RCC 7860 (cell line): ENCODE data around the gene TSSK2.
"Not testable (repeated sequence)": the region's sequence is repeated elsewhere in the genome, so short reads cannot be mapped to it uniquely, and the experiment has no call there.

Experiments used
- DNase-seq: peaks from one replicate; pipeline ENCODE4 v3.0.0-alpha.2; 2015; ENCODE audit warnings: low spot score
- FAIRE-seq: peaks from 2 replicates; lab custom pipeline; 2012; peaks lifted over from hg19 to GRCh38; lab: Jason Lieb, UNC

Gene TSSK2

GRCh38 chr22:19138217-19139000, 7.3 kb downstream of the TSSK2 start:
- FAIRE-seq (no peak), DNase-seq (no peak)

DNA sequence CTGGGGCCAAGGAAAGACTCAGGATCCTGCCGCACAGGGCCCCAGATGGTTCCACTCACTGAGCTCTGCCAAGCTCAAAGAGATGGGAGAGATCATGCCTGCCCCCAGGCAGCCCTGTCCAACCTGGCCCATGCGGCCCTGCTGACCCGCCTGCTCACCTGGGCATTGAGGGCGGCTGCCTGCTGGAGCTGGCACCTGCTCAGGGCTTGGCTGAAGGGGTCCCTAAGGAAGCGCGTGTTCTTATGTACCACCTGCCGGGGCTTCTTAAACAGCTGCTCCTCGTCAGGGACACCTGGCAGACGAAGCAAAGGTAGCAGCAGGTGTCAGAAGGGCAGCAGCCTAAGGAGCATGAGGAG, 7.9 kb downstream of the TSSK2 start:
- DNase-seq (no peak), FAIRE-seq (no peak)

DNA sequence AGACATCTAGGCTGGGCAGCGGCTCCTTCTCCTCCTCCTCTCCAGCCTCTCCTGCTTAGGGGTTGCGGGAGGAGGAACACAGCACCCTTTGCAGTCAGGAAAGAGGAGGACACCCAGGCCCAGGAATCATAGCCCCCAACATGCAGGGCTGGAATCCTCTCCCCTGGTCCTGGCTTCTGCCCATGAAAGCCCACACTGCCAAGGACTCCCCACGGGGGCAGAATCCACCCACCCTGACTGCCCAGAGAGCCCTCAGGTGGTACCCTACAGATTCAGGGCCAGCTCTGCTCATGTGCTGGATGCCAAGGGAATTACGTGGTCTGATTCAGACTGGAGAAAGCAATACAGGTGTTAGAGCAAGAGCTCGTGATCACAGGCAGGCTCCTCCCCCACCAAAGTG, 8.9 kb downstream of the TSSK2 start:
- no peak for DNase-seq
- FAIRE-seq = no peak

DNA sequence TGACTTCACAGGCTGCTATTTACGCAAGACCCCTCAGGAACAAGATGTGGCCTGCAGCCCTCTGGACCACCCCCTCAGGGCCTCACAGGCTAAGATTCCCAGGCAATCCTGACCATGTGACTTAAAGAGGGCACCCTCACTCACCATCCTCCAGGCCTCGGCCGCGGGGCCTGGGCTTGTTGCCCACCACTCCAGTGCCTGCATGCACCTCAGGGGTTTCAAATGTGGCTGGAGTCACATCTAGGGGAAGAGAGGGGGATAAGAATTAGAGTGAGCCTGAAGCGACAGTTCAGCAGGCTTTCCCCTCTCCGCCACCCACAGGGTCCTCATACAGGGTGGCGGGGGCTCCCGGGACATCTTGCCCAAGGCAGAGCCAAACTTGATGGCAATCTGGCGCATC, 11.3 kb downstream of the TSSK2 start:
- no peak for FAIRE-seq
- no peak for DNase-seq

- no peak for FAIRE-seq
- DNase-seq = no peak
Measured at GRCh38 chr22:19143212-19143611, 12.1 kb downstream of the TSSK2 start.

GRCh38 chr22:19143967-19144400, 12.9 kb downstream of the TSSK2 start:
- no peak for DNase-seq
- FAIRE-seq = no peak

DNA sequence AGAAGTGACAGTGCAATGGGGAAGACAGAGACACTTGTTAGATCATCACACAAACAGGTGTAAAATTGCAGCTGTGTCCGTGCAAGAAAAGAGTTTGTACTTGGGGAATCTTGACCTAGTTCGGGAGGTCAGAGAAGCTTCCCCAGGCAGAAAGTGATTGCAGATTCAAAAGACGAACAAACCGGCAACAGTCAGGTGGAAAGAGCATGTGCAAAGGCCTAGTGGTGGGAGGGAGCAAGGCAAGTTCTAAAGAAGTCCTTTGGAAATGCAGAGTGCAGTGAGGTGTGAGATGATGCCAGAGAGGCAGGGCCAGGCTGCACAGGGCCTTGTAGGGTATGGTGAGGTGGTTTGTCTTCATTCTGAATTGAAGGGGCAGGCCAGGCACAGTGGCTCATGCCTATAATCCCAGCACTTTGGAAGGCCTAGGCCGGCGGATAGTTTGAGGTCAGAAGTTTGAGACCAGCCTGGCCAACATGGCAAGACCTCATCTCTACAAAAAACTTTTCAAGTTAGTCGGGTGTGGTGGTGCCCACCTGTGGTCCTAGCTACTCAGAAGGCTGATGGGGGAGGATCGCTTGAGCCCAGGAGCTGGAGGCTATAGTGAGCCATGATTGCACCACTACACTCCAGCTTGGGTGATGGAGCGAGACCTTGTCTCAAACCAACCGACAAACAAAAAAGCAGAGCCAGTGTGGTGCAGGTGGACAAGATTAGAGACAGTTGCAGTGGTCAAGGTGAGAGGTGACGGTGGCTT, 15.3 kb downstream of the TSSK2 start:
- DNase-seq (no peak), FAIRE-seq (no peak)

GRCh38 chr22:19147195-19147780, 16.2 kb downstream of the TSSK2 start:
- no peak for FAIRE-seq

GRCh38 chr22:19148417-19149046, 17.4 kb downstream of the TSSK2 start:
- FAIRE-seq = no peak
- no peak for DNase-seq

More at GRCh38 chr22:19147195-19147780, 16.2 kb downstream of the TSSK2 start:
- DNase-seq = no peak

- FAIRE-seq = no peak
Measured at GRCh38 chr22:19149047-19149883, 18.2 kb downstream of the TSSK2 start.

GRCh38 chr22:19149991-19150390, 18.9 kb downstream of the TSSK2 start, which contains the start of gene GSC2:
Gene GSC2, minus strand, starts transcription at chr22:19150292. Its CDS starts 9 bp downstream, at chr22:19150283.
- no peak for DNase-seq
- no peak for FAIRE-seq

More at GRCh38 chr22:19149047-19149883, 18.2 kb downstream of the TSSK2 start:
- DNase-seq = no peak

DNA sequence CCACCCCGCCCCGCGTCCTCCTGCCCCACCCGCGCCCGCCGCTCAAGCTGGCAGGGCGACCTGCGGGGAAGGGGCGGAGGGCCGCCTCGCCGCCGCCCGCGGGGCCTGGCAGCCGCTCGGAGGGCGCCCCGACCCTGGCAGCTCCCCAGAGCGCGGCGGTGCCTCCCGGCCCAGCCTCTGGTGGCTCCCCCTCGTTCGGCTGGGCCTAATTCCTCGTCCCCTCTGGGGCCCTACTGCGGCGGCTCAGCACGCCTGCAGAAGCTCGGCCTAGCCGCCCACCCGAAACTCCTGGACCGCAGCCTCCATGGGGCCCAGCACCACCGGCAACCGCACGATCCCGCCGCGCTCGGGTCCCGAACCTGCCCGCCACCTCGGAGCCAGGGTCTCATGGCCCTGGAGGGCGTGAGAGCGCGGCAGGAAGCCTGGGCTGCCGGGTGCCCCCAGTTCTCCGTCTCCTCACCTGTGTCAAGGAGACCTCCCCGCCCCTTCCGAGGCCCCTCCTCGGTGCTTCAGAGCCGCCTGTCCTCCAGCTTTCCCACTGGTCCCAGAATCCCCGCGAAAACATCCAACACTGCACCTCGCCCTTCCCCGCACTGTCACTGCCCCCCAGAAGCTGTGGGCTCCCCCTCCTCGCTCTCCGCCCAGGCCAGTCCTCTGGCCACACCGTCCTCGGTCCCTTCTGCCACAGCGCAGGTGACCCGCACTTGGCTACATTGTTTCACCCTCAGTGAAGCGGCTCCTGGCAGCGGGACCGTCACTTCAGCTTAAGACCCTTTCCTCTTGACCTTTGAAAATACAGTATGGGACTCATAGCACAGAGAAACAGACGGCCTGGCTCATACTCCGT, 19.6 kb downstream of the TSSK2 start:
- FAIRE-seq (no peak), DNase-seq (no peak)

- no peak for DNase-seq
- FAIRE-seq = no peak
Measured at GRCh38 chr22:19151329-19152191, 20.5 kb downstream of the TSSK2 start.

DNA sequence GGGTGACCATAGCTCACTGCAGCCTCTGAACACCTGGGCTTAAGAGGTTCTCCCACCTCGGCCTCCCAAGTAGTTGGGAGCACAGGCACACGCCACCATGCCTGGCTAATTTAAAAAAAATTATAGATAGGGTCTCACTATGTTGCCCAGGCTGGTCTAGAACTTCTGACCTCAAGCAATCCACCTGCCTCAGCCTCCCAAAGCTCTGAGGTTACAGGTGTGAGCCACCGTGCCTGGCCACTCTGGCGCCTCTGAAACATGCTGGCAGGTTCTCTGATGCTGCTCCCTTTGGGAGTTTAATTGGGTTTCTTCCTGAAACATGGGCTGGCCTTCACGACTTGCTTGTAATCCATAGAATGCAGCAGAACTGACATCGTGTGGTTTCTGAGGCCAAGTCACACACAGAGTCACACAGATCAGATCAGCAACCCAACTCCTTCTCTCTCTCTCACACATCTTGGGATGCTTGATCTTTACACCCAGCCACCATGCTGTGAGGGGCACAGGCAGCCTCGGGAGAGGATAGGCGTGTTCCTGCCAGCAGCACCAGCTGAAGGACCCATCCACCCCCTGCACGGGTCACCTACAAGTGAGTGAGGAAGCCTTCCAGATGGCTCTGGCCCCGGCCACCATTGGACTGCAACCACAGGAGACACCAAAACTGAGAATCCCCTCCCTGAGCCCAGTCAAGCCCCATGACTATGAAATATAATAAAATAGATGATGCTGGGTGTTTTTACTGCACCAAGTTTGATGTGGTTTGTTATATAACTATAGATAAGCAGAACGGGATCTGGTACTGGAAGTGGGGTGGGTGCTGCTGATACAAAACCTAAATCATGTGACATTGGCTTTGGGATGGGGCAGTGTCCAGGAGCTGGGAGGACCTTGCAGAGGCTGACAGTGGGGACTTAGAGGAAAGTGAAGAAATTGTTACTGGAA, 22.1 kb downstream of the TSSK2 start:
- FAIRE-seq = no peak

DNA sequence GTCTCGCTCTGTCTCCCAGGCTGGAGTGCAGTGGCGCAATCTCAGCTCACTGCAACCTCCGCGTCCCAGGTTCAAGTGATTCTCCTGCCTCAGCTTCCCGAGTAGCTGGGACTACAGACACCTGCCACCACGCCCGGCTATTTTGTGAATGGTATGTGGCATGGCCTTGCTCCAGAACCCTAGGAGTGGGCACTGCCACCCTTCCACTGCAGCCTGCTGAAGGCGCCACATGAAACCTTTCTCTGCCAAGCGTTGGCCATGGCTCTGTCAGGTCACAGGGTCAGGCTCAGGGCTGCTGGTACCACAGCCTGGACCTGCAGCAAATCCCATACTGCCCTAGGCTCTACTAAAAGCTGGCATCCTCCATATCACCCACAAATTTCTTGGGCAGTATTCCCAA, 25.0 kb downstream of the TSSK2 start:
- DNase-seq, FAIRE-seq: not testable (repeated sequence)

More for the DNA sequence above, 22.1 kb downstream of the TSSK2 start:
- no peak for DNase-seq

DNA sequence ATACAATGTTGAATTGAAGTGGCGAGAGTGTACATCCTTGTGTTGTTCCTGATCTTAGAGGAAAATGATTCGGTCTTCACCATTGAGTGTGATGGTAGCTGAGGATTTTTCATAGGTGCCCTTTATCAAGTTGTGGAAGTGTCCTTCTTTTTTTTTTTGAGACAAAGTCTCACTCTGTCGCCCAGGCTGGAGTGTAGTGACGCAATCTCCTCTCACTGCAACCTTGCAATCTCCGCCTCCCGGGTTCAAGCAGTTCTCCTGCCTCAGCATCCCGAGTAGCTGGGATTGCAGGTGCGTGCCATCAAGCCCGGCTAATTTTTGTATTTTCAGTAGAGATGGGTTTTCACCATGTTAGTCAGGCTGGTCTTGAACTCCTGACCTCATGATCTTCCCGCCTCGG, 27.5 kb downstream of the TSSK2 start:
- DNase-seq, FAIRE-seq: not testable (repeated sequence)

DNA sequence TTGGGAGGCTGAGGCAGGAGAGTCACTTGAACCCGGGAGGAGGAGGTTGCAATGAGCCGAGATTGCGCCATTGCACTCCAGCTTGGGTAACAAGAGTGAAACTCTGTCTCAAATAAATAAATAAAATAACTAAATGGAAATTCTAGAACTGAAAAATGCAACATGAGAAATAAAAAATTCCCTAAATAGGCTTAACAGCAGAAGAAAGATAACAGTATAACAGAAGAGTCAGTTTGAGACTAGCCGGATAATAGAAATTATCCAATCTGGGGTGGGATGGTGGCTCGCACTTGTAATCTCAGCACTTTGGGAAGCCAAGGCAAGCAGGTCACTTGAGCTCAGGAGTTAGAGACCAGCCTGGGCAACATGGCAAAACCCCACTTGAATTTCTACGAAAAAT, 33.3 kb downstream of the TSSK2 start:
- FAIRE-seq (no peak), DNase-seq (no peak)
